ENCODE measurements around the gene GAMT.

GAMT gene

GRCh38 chr19:1425902-1426301 is 24.6 kb upstream of the GAMT start:
- H3K36me3 ChIP-seq (ENCODE audit: insufficient read depth, insufficient read length, low read length): peaks cover 94% of the 10 kb centered on the region
- H3K4me1 ChIP-seq (ENCODE audit: insufficient read depth, insufficient read length): peaks cover 35% of the 10 kb centered on the region
- H3K4me3 ChIP-seq (ENCODE audit: insufficient read length, low read depth): no peak overlapping the region
- no peaks in the 10 kb centered on the region for H3K9me3 ChIP-seq (ENCODE audit: insufficient read depth, low read length)
- H3K9ac ChIP-seq (ENCODE audit: insufficient read length, low read depth): peak overlapping the region; percentile 23
- H3K27me3 ChIP-seq (ENCODE audit: insufficient read depth, insufficient read length): no peaks in the 10 kb centered on the region
- TF ChIP-seq SUZ12 (IDR thresholded peaks at IDR 0.05; ENCODE audit: extremely low read depth, insufficient read depth, insufficient read length): no peak
- no peak for TF ChIP-seq YY1 (IDR thresholded peaks at IDR 0.05; ENCODE audit: insufficient read depth, insufficient read length)
- TF ChIP-seq ZNF274 (IDR thresholded peaks at IDR 0.05; ENCODE audit: low read depth, low read length): no peak
- DNase-seq (ENCODE audit: low read depth, low spot score): no peak

- TF ChIP-seq YY1 (IDR thresholded peaks at IDR 0.05; ENCODE audit: insufficient read depth, insufficient read length) (no peak), SUZ12 (IDR thresholded peaks at IDR 0.05; ENCODE audit: extremely low read depth, insufficient read depth, insufficient read length) (no peak), ZNF274 (IDR thresholded peaks at IDR 0.05; ENCODE audit: low read depth, low read length) (no peak)
- Histone ChIP-seq H3K36me3 (ENCODE audit: insufficient read depth, insufficient read length, low read length) (peaks cover 97% of the 10 kb centered on the region), H3K9me3 (ENCODE audit: insufficient read depth, low read length) (no peaks in the 10 kb centered on the region), H3K4me3 (ENCODE audit: insufficient read length, low read depth) (no peak overlapping the region), H3K27me3 (ENCODE audit: insufficient read depth, insufficient read length) (no peaks in the 10 kb centered on the region), H3K9ac (ENCODE audit: insufficient read length, low read depth) (peak overlapping the region; percentile 23), H3K4me1 (ENCODE audit: insufficient read depth, insufficient read length) (peaks cover 33% of the 10 kb centered on the region)
- no peak for DNase-seq (ENCODE audit: low read depth, low spot score)
Observed at GRCh38 chr19:1425102-1425837, 23.9 kb upstream of the GAMT start.

GRCh38 chr19:1424192-1424955 is 23.0 kb upstream of the GAMT start:
- Histone ChIP-seq H3K4me3 (ENCODE audit: insufficient read length, low read depth) (no peak overlapping the region), H3K4me1 (ENCODE audit: insufficient read depth, insufficient read length) (peaks cover 32% of the 10 kb centered on the region), H3K9me3 (ENCODE audit: insufficient read depth, low read length) (no peaks in the 10 kb centered on the region), H3K27me3 (ENCODE audit: insufficient read depth, insufficient read length) (no peaks in the 10 kb centered on the region), H3K36me3 (ENCODE audit: insufficient read depth, insufficient read length, low read length) (peaks cover 95% of the 10 kb centered on the region), H3K9ac (ENCODE audit: insufficient read length, low read depth) (peak overlapping the region; percentile 3)
- no peak for DNase-seq (ENCODE audit: low read depth, low spot score)
- TF ChIP-seq SUZ12 (IDR thresholded peaks at IDR 0.05; ENCODE audit: extremely low read depth, insufficient read depth, insufficient read length) (no peak), ZNF274 (IDR thresholded peaks at IDR 0.05; ENCODE audit: low read depth, low read length) (no peak), YY1 (IDR thresholded peaks at IDR 0.05; ENCODE audit: insufficient read depth, insufficient read length) (no peak)

GRCh38 chr19:1423436-1424191 is 22.3 kb upstream of the GAMT start:
- Histone ChIP-seq H3K27me3 (ENCODE audit: insufficient read depth, insufficient read length) (no peaks in the 10 kb centered on the region), H3K4me1 (ENCODE audit: insufficient read depth, insufficient read length) (peaks cover 35% of the 10 kb centered on the region), H3K36me3 (ENCODE audit: insufficient read depth, insufficient read length, low read length) (peaks cover 95% of the 10 kb centered on the region), H3K4me3 (ENCODE audit: insufficient read length, low read depth) (no peak overlapping the region), H3K9me3 (ENCODE audit: insufficient read depth, low read length) (no peaks in the 10 kb centered on the region), H3K9ac (ENCODE audit: insufficient read length, low read depth) (no peak overlapping the region)
- no peak for TF ChIP-seq ZNF274 (IDR thresholded peaks at IDR 0.05; ENCODE audit: low read depth, low read length)
- no peak for TF ChIP-seq YY1 (IDR thresholded peaks at IDR 0.05; ENCODE audit: insufficient read depth, insufficient read length)
- TF ChIP-seq SUZ12 (IDR thresholded peaks at IDR 0.05; ENCODE audit: extremely low read depth, insufficient read depth, insufficient read length): no peak
- no peak for DNase-seq (ENCODE audit: low read depth, low spot score)

- Histone ChIP-seq H3K4me3 (ENCODE audit: insufficient read length, low read depth) (no peak overlapping the region), H3K9ac (ENCODE audit: insufficient read length, low read depth) (no peak overlapping the region), H3K9me3 (ENCODE audit: insufficient read depth, low read length) (no peaks in the 10 kb centered on the region), H3K36me3 (ENCODE audit: insufficient read depth, insufficient read length, low read length) (peaks cover 95% of the 10 kb centered on the region), H3K4me1 (ENCODE audit: insufficient read depth, insufficient read length) (peaks cover 35% of the 10 kb centered on the region), H3K27me3 (ENCODE audit: insufficient read depth, insufficient read length) (no peaks in the 10 kb centered on the region)
- TF ChIP-seq ZNF274 (IDR thresholded peaks at IDR 0.05; ENCODE audit: low read depth, low read length) (no peak), SUZ12 (IDR thresholded peaks at IDR 0.05; ENCODE audit: extremely low read depth, insufficient read depth, insufficient read length) (no peak)
- no peak for DNase-seq (ENCODE audit: low read depth, low spot score)
Observed at GRCh38 chr19:1422943-1423342, 21.6 kb upstream of the GAMT start.

GRCh38 chr19:1422360-1422759 is 21.0 kb upstream of the GAMT start:
- no peak for DNase-seq (ENCODE audit: low read depth, low spot score)
- Histone ChIP-seq H3K9ac (ENCODE audit: insufficient read length, low read depth) (no peak overlapping the region), H3K36me3 (ENCODE audit: insufficient read depth, insufficient read length, low read length) (peaks cover 95% of the 10 kb centered on the region), H3K27me3 (ENCODE audit: insufficient read depth, insufficient read length) (no peaks in the 10 kb centered on the region), H3K4me1 (ENCODE audit: insufficient read depth, insufficient read length) (peaks cover 35% of the 10 kb centered on the region), H3K4me3 (ENCODE audit: insufficient read length, low read depth) (no peak overlapping the region), H3K9me3 (ENCODE audit: insufficient read depth, low read length) (no peaks in the 10 kb centered on the region)
- TF ChIP-seq ZNF274 (IDR thresholded peaks at IDR 0.05; ENCODE audit: low read depth, low read length) (no peak), YY1 (IDR thresholded peaks at IDR 0.05; ENCODE audit: insufficient read depth, insufficient read length) (no peak), SUZ12 (IDR thresholded peaks at IDR 0.05; ENCODE audit: extremely low read depth, insufficient read depth, insufficient read length) (no peak)

- no peak overlapping the region for H3K4me3 ChIP-seq (ENCODE audit: insufficient read length, low read depth)
- TF ChIP-seq SUZ12 (IDR thresholded peaks at IDR 0.05; ENCODE audit: extremely low read depth, insufficient read depth, insufficient read length): no peak
- no peak for TF ChIP-seq ZNF274 (IDR thresholded peaks at IDR 0.05; ENCODE audit: low read depth, low read length)
- TF ChIP-seq YY1 (IDR thresholded peaks at IDR 0.05; ENCODE audit: insufficient read depth, insufficient read length): no peak
- peaks cover 95% of the 10 kb centered on the region for H3K36me3 ChIP-seq (ENCODE audit: insufficient read depth, insufficient read length, low read length)
- no peaks in the 10 kb centered on the region for H3K27me3 ChIP-seq (ENCODE audit: insufficient read depth, insufficient read length)
- peaks cover 38% of the 10 kb centered on the region for H3K4me1 ChIP-seq (ENCODE audit: insufficient read depth, insufficient read length)
- H3K9me3 ChIP-seq (ENCODE audit: insufficient read depth, low read length): no peaks in the 10 kb centered on the region
- peak overlapping the region; percentile 52 for H3K9ac ChIP-seq (ENCODE audit: insufficient read length, low read depth)
- no peak for DNase-seq (ENCODE audit: low read depth, low spot score)
Observed at GRCh38 chr19:1421958-1422305, 20.6 kb upstream of the GAMT start.

Data from NT2/D1 (cell line).